Tibial nerve (tissue), 3 donors: ENCODE results near the gene CAMK2B.

Experiments used
- POLR2A ChIP-seq, 2 donors: fragments of 450-650 bp; IDR thresholded peaks; one replicate each; pipeline ENCODE4 v1.6.1; 2017; ENCODE audit warnings: antibody characterized with exemption in 2 of 2, mild to moderate bottlenecking in 2 of 2, moderate library complexity in 2 of 2
- TF ChIP-seq, protein P1 (sequence below), 5 experiments: fragments of 200-600 bp in 3 of 5; fragments of 450-650 bp in 2 of 5; sonication (generic) in 3 of 5; IDR thresholded peaks; one replicate each; pipeline ENCODE4 v1.5.1; 2016 to 2019; ENCODE audit warnings: antibody characterized with exemption in 5 of 5, mild to moderate bottlenecking in 3 of 5, moderate library complexity in 2 of 5

DNA sequence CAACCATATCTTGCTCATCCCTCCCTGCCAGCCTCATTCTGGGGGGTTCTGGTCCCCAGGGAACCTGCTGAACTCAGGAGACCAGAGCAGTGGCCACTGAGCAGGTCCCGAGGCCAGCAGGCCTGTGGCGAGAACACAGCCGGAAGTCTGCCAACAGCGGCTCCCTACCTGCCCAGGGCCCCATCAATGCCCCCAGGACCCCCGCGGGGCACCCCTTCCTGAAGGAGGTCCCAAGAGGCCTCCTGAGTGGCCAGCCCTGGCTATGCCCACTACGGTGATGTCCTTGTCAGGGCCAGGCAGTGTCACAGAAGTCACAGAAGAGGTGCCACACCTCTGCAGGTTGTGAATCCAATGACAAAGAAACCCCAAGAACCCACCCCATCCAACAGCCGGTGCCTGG is 58.9 kb downstream of the CAMK2B start:
- TF ChIP-seq, protein P1, sequence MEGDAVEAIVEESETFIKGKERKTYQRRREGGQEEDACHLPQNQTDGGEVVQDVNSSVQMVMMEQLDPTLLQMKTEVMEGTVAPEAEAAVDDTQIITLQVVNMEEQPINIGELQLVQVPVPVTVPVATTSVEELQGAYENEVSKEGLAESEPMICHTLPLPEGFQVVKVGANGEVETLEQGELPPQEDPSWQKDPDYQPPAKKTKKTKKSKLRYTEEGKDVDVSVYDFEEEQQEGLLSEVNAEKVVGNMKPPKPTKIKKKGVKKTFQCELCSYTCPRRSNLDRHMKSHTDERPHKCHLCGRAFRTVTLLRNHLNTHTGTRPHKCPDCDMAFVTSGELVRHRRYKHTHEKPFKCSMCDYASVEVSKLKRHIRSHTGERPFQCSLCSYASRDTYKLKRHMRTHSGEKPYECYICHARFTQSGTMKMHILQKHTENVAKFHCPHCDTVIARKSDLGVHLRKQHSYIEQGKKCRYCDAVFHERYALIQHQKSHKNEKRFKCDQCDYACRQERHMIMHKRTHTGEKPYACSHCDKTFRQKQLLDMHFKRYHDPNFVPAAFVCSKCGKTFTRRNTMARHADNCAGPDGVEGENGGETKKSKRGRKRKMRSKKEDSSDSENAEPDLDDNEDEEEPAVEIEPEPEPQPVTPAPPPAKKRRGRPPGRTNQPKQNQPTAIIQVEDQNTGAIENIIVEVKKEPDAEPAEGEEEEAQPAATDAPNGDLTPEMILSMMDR (IDR thresholded peaks at IDR 0.05), result no peak
- no peak for TF ChIP-seq POLR2A (IDR thresholded peaks at IDR 0.05)
